AG09309 (cell line): ENCODE results near the gene PSPN.

ENCODE experiments used
- DNase-seq: peaks from one replicate; pipeline ENCODE4 v3.0.0-alpha.2; 2010; ENCODE audit warnings: low read depth
- H3K4me3 ChIP-seq: 2 replicates; pipeline ENCODE4 v1.5.1; 2011; ENCODE audit warnings: mild to moderate bottlenecking, low read depth, low read length, moderate library complexity; ENCODE audit not compliant: control insufficient read depth
- CTCF ChIP-seq: IDR thresholded peaks from 2 replicates; pipeline ENCODE4 v1.5.1; 2011; ENCODE audit warnings: mild to moderate bottlenecking, low read depth, low read length, inconsistent platforms; ENCODE audit not compliant: insufficient read depth, control insufficient read depth; ENCODE audit errors: missing control alignments

Gene PSPN

GRCh38 chr19:6340493-6341201 is 35.1 kb downstream of the PSPN start:
- DNase-seq = no peak
- TF ChIP-seq CTCF = no peak
- H3K4me3 ChIP-seq = no peak overlapping the region

- H3K4me3 ChIP-seq = no peak overlapping the region
- TF ChIP-seq CTCF = no peak
- DNase-seq = no peak
These were observed 41.0 kb downstream of the PSPN start for GRCh38 chr19:6334490-6335285.

- no peak for TF ChIP-seq CTCF
- DNase-seq = no peak
- H3K4me3 ChIP-seq = no peak within 1 kb of the TSS
These were observed 42.3 kb downstream of the PSPN start, which contains the start of gene ACER1 for GRCh38 chr19:6333439-6333838. ACER1 (minus strand) TSS chr19:6333612; CDS start chr19:6333551, 61 bp downstream.

GRCh38 chr19:6326815-6327214 is 48.9 kb downstream of the PSPN start:
- TF ChIP-seq CTCF = no peak
- H3K4me3 ChIP-seq = no peak overlapping the region
- DNase-seq = no peak

DNA sequence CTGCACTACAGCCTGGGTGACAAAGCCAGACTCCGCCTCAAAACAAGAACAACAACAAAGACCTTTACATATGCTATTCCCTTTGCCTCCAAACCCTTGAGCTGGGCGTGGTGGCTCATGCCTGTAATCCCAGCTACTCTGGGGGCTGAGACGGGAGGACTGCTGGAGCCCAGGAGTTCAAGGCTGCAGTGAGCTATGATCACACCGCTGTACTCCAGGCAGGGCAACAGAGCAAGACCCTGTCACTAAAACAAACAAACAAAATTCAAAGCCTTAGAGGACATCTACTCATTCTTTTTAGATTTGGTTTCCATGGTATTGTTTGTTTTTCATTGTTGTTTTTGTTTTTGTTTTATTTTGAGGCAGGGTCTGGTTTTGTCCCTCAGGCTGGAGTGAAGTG is 50.1 kb downstream of the PSPN start:
- TF ChIP-seq CTCF = no peak
- no peak for DNase-seq

More for the DNA sequence above, 50.1 kb downstream of the PSPN start:
- H3K4me3 ChIP-seq = no peak overlapping the region
